ENCODE data around the gene TSPAN18. TPM values are rescaled to one million over a fixed set of nuclear protein-coding genes. Genes with fewer than 3 reads are reported as not detected.

The TSPAN18 gene, protein sequence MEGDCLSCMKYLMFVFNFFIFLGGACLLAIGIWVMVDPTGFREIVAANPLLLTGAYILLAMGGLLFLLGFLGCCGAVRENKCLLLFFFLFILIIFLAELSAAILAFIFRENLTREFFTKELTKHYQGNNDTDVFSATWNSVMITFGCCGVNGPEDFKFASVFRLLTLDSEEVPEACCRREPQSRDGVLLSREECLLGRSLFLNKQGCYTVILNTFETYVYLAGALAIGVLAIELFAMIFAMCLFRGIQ
- under 0.01 and 0.64 TPM in 2 replicates for total RNA-seq

DNA sequence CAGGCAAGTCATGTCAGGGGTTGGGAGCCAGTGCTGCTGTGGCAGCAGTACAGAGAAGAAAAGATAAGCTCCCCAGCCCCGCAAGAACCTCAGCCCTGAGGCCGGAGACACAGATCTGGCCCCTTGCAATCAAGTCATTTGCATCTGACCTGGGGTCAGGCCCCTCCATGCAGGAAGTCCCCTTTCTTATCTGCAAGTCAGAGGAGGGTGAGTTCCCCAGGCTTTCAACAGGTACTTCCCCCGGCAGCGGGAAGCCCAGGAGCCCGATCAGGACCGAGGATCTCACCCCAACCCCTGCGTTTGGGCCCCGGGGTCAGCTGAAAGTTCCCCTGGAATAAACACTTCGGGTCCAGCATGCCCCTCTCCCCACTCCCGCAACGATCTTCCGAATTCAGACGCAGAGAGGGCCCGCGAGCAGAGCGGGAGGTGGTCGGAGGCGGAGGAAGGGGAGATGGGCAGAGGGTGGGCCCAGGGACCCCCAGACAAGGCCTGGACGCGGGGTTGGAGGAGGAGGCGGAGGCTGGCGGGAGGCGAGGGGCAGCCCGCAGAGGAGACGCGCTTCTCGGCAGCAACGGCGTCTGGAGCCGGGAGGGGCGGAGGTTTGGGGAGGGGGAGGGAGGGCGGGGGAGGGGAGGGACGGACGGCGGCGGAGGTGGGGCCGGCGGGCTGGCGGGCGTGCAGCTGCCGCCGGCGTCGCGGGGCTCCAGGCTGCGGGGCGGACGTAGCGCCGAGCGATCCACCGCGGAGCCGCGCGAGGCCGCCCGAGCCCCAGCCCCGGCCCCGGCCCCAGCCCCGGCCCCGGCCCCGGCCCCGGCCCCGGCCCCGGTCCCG, at the start of gene TSPAN18:
Gene TSPAN18, plus strand, starts transcription at position 680 of the 831 bp plus-strand sequence. CDS start 179,455 bp downstream, outside the sequence.
- peak within 1 kb of the TSS; percentile 59 for H3K4me3 ChIP-seq (ENCODE audit: low read depth, low read length)
- no peak for DNase-seq (ENCODE audit: low read depth)
- TF ChIP-seq, protein P1, sequence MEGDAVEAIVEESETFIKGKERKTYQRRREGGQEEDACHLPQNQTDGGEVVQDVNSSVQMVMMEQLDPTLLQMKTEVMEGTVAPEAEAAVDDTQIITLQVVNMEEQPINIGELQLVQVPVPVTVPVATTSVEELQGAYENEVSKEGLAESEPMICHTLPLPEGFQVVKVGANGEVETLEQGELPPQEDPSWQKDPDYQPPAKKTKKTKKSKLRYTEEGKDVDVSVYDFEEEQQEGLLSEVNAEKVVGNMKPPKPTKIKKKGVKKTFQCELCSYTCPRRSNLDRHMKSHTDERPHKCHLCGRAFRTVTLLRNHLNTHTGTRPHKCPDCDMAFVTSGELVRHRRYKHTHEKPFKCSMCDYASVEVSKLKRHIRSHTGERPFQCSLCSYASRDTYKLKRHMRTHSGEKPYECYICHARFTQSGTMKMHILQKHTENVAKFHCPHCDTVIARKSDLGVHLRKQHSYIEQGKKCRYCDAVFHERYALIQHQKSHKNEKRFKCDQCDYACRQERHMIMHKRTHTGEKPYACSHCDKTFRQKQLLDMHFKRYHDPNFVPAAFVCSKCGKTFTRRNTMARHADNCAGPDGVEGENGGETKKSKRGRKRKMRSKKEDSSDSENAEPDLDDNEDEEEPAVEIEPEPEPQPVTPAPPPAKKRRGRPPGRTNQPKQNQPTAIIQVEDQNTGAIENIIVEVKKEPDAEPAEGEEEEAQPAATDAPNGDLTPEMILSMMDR (IDR thresholded peaks at IDR 0.05; ENCODE audit: insufficient read depth, low read depth, low read length): no peak

DNA sequence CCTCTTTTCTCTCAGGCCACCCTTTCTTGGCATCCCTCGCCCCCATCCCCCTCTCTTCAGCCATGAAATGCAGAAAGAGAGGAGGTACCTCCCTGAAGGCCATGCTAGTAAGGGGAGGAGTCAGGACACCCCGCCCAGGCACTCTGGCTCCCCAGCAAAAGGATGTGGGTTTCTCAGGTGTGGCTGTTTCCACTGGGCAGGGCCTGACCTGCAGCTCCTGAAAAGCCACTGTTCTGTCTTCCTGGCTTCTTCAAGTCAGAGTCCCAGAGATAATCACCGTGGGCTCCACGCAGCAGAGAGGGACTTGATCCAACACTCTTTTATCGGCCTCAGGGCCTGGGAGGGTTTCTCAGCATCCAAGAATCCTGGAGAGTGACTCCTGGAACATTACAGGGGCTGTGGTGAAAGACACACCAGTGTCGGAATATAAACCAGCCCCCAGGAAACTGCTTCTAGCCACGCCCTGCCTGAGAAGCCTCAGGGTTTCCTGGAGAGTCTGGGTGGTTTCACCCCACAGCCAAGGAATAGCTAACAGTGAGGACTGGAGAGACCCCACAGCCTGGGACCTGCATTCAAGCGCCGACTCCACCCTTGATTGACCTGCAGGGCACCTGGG, 45.7 kb upstream of the TSPAN18 start:
- TF ChIP-seq, protein P1 (IDR thresholded peaks at IDR 0.05; ENCODE audit: insufficient read depth, low read depth, low read length): no peak
- no peak overlapping the region for H3K4me3 ChIP-seq (ENCODE audit: low read depth, low read length)
- peak; percentile 11 for DNase-seq (ENCODE audit: low read depth)

DNA sequence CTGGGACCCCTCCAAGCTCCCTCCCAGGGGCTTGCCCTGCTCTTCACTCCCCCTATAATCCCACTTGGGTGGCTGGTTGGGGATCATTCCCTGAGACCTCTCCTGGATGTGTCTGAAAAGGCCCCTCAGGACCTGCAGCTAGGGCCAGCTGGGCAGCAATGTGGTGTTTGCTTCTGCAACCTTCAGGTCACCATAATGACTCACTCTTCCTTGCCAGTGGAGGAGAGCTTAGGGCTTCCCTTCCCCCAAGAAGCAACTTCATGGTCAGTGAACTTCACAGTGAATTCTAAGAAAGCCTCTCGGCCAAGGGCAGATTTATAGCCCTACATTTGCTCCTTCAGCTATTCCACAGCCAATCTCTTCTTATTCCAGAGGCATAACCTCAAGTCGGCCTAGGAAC, 45.1 kb upstream of the TSPAN18 start:
- TF ChIP-seq, protein P1 (IDR thresholded peaks at IDR 0.05; ENCODE audit: insufficient read depth, low read depth, low read length): no peak
- H3K4me3 ChIP-seq (ENCODE audit: low read depth, low read length): no peak overlapping the region
- DNase-seq (ENCODE audit: low read depth): peak; percentile 57

DNA sequence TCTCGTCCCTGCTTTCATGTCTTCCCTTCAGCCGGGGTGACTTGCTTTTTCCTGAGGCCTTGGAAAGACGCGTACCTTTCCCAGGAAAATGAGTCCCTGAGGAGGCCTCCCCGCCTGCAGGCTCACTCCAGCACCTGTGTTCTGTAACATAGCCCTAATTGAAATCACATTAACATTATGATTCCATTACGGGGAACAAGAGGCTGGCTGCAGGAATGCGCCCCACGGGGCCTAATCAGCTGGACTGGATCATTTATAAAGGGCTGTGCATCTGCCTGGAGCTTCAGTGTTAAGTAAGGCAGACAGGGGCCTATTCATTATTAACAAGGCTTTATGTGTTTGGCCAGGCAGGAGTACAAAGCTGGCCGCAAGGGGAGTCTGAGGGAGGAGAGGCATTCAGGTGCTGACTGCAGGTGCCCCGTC, 41.9 kb upstream of the TSPAN18 start:
- H3K4me3 ChIP-seq (ENCODE audit: low read depth, low read length): no peak overlapping the region
- no peak for DNase-seq (ENCODE audit: low read depth)
- TF ChIP-seq, protein P1 (IDR thresholded peaks at IDR 0.05; ENCODE audit: insufficient read depth, low read depth, low read length): no peak

DNA sequence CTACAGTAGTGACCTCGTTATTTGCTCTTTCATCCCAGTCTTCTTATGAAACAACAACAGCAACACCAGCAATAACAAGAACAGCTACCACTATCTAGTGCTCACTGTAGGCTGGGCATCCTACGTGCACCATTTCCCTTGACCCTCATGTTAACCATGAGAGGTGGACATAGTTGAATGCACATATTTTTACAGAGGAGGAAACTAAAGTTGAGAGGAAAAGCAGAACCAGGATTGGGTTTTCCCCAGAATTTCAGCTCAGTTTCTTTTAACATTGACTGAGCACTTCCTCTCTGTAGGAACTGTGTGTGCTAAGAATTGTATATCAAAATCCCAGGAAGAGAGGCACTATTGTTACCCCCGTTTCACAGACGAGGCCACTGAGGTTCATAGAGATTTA, 39.4 kb upstream of the TSPAN18 start:
- TF ChIP-seq, protein P1 (IDR thresholded peaks at IDR 0.05; ENCODE audit: insufficient read depth, low read depth, low read length): no peak
- H3K4me3 ChIP-seq (ENCODE audit: low read depth, low read length): no peak overlapping the region
- no peak for DNase-seq (ENCODE audit: low read depth)

DNA sequence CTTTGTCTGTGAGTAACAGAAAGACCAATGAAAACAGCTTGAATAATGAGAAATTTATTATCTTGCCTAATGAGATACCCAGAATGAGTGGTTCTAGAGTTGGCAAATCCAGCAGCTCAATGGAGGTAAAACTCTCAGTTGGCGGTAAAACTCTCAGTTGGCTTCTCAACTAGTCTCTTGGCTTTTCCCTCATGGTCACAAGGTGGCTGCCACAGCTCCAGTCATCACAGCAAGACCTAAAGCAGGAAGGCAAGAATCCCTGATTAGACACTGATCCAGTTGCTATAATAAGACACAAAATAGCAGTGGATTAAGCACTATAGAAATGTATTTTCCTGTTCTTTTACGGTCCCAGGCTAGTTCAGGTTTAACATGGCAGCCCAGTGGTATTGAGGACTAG, 37.5 kb upstream of the TSPAN18 start:
- no peak for DNase-seq (ENCODE audit: low read depth)
- TF ChIP-seq, protein P1 (IDR thresholded peaks at IDR 0.05; ENCODE audit: insufficient read depth, low read depth, low read length): no peak
- no peak overlapping the region for H3K4me3 ChIP-seq (ENCODE audit: low read depth, low read length)

Measured in fibroblast of villous mesenchyme (primary cell).